Embryonic facial prominence (tissue), 1 donor: ENCODE measurements around the gene TM9SF1.

Experiments
- DNase-seq: peaks from one replicate; pipeline ENCODE4 v3.0.0-alpha.2; 2016; ENCODE audit errors: extremely low spot score

Gene TM9SF1

DNA sequence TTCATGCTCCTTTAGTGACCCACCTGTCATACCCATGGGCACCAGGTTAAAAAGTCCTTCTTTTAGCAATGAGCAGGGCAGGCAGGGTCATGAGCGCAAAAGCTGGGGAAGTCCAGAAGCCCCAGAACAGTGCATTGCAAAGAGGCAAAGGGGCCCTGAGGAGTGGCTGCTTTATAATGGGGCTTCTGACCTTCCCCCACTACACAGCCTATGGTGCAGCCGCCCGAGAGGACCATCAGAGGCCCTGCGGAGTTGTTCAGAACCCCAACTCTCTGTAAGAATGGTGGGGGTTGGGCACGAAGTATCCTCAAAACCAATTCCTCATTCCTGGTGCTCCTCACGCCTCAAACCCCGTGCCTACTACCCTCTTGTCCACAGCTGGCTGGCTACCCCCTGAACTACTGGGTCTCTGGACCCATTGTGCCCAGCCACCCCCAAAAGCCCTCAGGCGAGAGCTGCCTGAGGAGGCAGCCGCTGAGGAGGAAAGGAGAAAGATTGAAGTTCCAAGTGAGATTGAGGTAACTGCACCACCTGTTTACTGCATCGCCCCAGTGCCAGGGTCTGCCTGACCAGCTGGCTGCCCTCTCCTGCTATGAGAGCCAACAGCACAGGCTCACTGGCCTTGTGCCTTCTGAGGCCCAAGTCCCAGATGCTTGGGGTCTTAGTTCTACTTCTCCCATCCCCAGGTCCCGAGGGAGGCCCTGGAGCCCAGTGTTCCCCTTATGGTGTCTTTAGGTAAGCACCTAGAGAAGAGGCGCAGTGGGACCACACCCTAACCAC lies 16.7 kb downstream of the TM9SF1 start:
- no peak for DNase-seq

- DNase-seq, result no peak
Measured at GRCh38 chr14:24177891-24178290, 17.4 kb downstream of the TM9SF1 start.

- no peak for DNase-seq
Measured at GRCh38 chr14:24177041-24177825, 18.0 kb downstream of the TM9SF1 start.

DNA sequence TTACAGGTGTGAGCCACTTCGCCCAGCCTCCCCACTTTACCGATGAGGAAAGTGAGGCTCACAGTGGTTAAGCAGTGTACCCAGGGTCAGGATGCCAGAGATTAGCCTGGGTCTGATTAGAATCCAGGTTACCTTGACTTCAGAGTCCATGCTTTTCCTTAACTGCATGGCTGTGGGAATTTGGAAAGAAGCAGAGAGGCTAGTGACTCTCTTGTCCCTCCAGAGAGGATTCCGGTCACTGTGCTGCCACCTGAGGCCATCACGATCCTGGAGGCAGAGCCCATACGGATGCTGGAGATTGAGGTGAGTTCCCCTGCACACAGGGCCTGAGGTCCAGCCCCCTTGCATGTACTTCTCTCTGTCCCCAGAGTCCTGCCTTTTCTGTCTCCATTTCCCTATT lies 18.6 kb downstream of the TM9SF1 start:
- DNase-seq, result no peak

GRCh38 chr14:24172871-24173281 lies 22.4 kb downstream of the TM9SF1 start:
- no peak for DNase-seq

- no peak for DNase-seq
Measured at GRCh38 chr14:24172261-24172860, 22.9 kb downstream of the TM9SF1 start.

DNA sequence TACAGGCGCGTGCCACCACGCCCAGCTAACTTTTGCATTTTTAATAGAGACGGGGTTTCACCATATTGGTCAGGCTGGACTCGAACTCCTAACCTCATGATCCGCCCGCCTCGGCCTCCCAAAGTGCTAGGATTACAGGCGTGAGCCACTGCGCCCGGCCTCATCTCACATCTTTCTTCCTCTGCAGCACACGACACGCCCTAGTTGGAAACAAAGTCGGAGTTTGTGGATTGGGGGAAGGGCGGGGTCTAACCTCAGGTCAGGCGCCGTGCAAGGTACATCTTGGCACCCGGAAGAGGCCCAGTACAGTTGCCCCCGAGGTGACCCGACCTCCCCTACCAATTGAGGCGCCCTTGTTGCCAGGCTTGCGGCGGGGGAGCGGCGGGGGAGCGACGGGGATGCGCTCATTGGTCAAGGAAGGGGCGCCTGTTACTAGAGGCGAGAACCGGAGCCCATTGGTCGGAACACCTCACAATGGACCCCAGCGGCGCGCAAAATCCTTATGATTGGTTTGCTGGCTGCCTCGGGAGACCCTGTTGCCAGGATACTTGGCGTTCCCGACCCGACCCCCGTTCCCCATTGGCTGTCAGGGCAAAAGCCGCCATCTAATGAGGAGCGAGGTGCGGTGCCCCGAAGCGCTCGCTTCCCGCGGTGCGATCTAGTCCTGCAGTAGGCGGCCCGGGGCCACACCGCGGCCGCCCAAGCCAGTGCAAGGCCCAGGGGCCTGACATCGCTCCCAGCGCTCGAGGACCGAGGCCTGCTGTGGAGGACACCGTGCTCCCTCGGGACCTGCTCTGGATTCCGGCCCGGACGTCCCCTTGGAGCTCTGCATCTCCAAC lies 23.6 kb downstream of the TM9SF1 start, which contains the start of gene REC8:
Gene REC8 (plus strand): TSS at position 659 of the 839 bp plus-strand sequence. CDS start 473 bp downstream, outside the sequence.
- peak; percentile 85 for DNase-seq

DNA sequence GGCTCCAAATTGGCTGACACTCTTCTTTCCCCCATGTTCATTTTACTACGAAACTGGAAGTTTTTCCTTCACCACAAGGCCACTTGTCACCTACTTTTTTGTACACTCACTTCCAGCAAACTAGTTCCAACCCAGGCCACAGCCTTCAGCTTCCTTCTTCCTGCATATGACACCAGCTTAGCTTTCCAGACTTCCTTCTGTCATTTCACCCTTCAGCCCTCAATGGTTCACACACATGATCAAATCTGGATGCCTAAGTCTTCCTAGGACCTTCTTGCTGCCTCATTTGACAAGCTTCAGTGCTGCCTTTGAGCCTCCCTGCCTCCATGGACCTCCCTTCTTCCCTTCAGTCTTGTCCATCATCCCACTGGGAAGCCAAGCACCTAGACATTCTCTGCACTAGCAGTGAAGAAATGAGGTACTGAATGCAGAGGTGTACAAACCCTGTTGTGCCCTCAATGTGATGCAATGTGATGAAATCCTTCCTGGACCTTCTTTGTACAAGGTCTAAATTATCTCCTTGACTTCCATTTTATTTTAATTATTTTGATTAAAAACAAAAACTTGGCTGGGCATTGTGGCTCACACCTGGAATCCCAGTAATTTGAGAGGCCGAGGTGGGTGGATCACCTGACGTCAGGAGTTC lies 27.6 kb downstream of the TM9SF1 start:
- DNase-seq, result no peak

GRCh38 chr14:24165785-24166184 lies 29.5 kb downstream of the TM9SF1 start:
- DNase-seq, result no peak

DNA sequence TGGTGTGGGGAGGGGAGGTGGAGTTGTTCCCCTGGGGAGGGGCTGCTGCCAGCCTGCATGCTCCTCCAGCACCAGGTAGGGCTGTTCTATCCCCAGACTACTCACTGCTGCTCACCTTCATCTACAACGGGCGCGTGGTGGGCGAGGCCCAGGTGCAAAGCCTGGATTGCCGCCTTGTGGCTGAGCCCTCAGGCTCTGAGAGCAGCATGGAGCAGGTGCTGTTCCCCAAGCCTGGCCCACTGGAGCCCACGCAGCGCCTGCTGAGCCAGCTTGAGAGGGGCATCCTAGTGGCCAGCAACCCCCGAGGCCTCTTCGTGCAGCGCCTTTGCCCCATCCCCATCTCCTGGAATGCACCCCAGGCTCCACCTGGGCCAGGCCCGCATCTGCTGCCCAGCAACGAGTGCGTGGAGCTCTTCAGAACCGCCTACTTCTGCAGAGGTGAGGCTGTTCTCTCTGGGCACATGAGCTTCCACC lies 30.7 kb downstream of the TM9SF1 start:
- DNase-seq, result no peak

GRCh38 chr14:24162093-24162492 lies 33.1 kb downstream of the TM9SF1 start:
- no peak for DNase-seq

DNA sequence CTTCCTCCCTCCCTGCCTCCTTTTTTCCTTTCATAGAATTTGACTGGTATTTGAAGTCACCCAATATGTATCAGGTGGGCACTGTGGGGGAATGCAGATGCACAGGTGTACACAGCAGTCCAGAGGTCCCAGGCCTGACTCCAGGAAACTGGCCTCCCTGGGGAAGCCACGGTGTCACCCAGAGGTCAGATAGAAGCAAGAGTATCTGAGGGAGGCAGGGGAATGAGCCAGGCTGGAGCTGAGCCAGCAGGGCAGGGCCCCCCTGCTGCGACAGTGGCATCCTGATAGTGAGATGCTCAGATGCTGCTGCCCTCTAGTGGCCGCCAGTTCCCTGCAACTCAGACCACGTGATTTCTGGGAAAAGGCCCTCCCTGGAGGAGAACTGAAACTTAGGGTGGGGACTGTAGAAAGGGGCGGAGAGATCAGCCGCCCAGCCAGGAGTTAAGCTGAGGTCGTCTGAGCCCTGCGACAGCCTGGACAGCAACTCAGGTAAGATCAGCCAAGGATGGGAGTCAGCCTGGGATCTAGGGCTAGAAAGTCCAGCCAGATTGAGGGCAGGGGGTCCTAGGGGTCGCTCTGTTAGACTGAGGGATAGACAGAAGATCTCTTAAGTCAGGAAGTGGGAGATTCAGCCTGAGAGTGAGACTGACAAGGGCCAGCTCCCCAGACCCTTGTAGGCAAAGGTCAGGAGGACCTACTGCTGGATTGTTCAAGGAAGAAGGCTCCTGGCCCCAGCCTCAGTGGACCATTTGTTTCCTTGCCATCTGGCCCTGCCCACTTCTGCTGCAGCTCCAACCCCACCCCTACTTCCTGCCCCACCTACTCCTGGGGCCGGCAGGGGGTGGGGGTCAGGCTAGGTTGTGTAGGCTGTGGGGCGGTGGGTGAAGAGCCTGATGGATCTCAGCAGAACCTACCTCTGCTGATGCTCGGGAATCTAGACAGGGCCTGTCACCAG lies 34.1 kb downstream of the TM9SF1 start, which contains the start of gene IRF9:
Gene IRF9 (plus strand): TSS at position 416 of the 955 bp plus-strand sequence. CDS start 880 bp downstream, outside the sequence.
- peak; percentile 89 for DNase-seq

- no peak for DNase-seq
Measured at GRCh38 chr14:24160499-24160849, 34.8 kb downstream of the TM9SF1 start.

GRCh38 chr14:24159777-24160498 lies 35.3 kb downstream of the TM9SF1 start:
- DNase-seq, result no peak

GRCh38 chr14:24157331-24157730 lies 37.9 kb downstream of the TM9SF1 start:
- no peak for DNase-seq

DNA sequence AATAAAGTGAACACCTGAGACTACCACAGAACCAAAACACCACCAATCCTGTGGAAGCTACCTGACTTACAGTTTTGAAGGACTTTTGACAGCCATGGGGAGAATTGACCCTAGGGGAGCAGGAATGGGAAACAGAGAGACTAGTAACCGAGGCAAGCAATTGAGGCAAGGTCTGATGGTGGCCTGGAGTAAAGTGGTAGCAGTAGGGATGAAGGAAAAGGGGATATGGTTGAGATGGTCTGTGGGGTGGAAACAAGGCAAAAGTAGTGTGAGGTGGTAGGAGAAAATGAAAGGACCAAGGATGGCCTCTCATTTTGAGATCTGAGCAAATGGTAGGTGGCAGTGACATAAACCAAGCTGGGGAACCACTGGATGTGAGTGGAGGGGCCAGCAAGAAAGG lies 38.4 kb downstream of the TM9SF1 start:
- no peak for DNase-seq

DNA sequence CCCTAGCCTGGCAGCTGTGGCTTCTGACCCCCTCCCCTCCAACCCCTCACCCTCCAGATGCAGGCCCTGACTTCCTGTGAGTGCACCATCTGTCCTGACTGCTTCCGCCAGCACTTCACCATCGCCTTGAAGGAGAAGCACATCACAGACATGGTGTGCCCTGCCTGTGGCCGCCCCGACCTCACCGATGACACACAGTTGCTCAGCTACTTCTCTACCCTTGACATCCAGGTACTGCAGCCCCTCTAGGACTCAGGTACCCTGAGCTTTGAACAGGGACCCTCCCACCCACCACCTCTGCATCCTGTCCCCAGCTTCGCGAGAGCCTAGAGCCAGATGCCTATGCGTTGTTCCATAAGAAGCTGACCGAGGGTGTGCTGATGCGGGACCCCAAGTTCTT lies 40.1 kb downstream of the TM9SF1 start:
- DNase-seq, result no peak

GRCh38 chr14:24151404-24152080 lies 43.7 kb downstream of the TM9SF1 start:
- no peak for DNase-seq
